Left ventricle myocardium inferior (tissue), 1 donor: ENCODE measurements around the gene ACBD6. TPM values are rescaled to one million over a fixed set of nuclear protein-coding genes. Genes with fewer than 3 reads are reported as not detected.
A peak's percentile ranks its signal among the peaks of the same experiment; 100 is the strongest.

ENCODE experiments used
- DNase-seq: peaks from one replicate; pipeline ENCODE4 v3.0.0-alpha.2; 2020
- H3K27ac ChIP-seq: fragments of 200-600 bp; replicated peaks from 2 replicates; pipeline ENCODE4 v1.8.0; 2021
- H3K27me3 ChIP-seq: fragments of 200-600 bp; 2 replicates; pipeline ENCODE4 v1.8.0; 2021; ENCODE audit warnings: low read depth
- H3K36me3 ChIP-seq: fragments of 200-600 bp; 2 replicates; pipeline ENCODE4 v1.8.0; 2021
- H3K4me1 ChIP-seq: fragments of 200-600 bp; 2 replicates; pipeline ENCODE4 v1.8.0; 2021
- H3K4me3 ChIP-seq: fragments of 200-600 bp; 2 replicates; pipeline ENCODE4 v1.8.0; 2021; ENCODE audit warnings: mild to moderate bottlenecking, moderate library complexity
- H3K9me3 ChIP-seq: fragments of 200-600 bp; replicated peaks from 2 replicates; pipeline ENCODE4 v1.8.0; 2021
- CTCF ChIP-seq: fragments of 200-600 bp; IDR thresholded peaks from 2 replicates; pipeline ENCODE4 v1.8.0; 2021; ENCODE audit warnings: antibody characterized with exemption, mild to moderate bottlenecking, borderline replicate concordance
- intact Hi-C: fragments of 100-400 bp; cut with micrococcal nuclease; formaldehyde crosslinking; loops from one replicate; pipeline ENCODE4 v1.11.0; 2022
- total RNA-seq: library from RNA; stranded (reverse); fragmentation: NEBNext Ultra II Directional; extraction: Animal tissue kit (Norgen Biotek cat#: 25700); gene quantifications from one replicate; pipeline ENCODE4 v1.2.1, GENCODE V29; 2021
- donor health status: DM: no; HTN: yes; CAD: no; lungs with severe emphysema.

ACBD6 gene
- total RNA-seq, 1 donor from 2014 or later: 18.2 TPM

GRCh38 chr1:180524915-180525714 lies 22.7 kb upstream of the ACBD6 start:
- Histone ChIP-seq H3K4me1 (peaks cover 66% of the 10 kb centered on the region), H3K36me3 (no peaks in the 10 kb centered on the region), H3K27me3 (no peaks in the 10 kb centered on the region), H3K9me3 (no peaks in the 10 kb centered on the region), H3K27ac (peak overlapping the region; percentile 41), H3K4me3 (no peak overlapping the region)
- no peak for DNase-seq
- intact Hi-C loops: no loop called here
- no peak for TF ChIP-seq CTCF

- intact Hi-C loops: no loop called here
- no peak for TF ChIP-seq CTCF
These were observed 22.0 kb upstream of the ACBD6 start for GRCh38 chr1:180524160-180524914.

GRCh38 chr1:180522213-180522515 lies 19.8 kb upstream of the ACBD6 start:
- Histone ChIP-seq H3K36me3 (no peaks in the 10 kb centered on the region), H3K4me3 (no peak overlapping the region), H3K4me1 (peaks cover 51% of the 10 kb centered on the region), H3K27ac (peak overlapping the region; percentile 14), H3K27me3 (no peaks in the 10 kb centered on the region), H3K9me3 (no peaks in the 10 kb centered on the region)
- DNase-seq: no peak
- intact Hi-C loops: no loop called here
- TF ChIP-seq CTCF: no peak

More at GRCh38 chr1:180524160-180524914, 22.0 kb upstream of the ACBD6 start:
- H3K4me1 ChIP-seq: peaks cover 70% of the 10 kb centered on the region
- no peaks in the 10 kb centered on the region for H3K36me3 ChIP-seq
- no peaks in the 10 kb centered on the region for H3K27me3 ChIP-seq
- DNase-seq: no peak
- H3K4me3 ChIP-seq: no peak overlapping the region
- no peaks in the 10 kb centered on the region for H3K9me3 ChIP-seq
- peak overlapping the region; percentile 41 for H3K27ac ChIP-seq

- Histone ChIP-seq H3K4me1 (peaks cover 46% of the 10 kb centered on the region), H3K36me3 (no peaks in the 10 kb centered on the region), H3K27me3 (no peaks in the 10 kb centered on the region), H3K4me3 (no peak overlapping the region), H3K9me3 (no peaks in the 10 kb centered on the region), H3K27ac (peak overlapping the region; percentile 14)
- DNase-seq: no peak
- no peak for TF ChIP-seq CTCF
- intact Hi-C loops: no loop called here
These were observed 19.3 kb upstream of the ACBD6 start for GRCh38 chr1:180521474-180522212.

GRCh38 chr1:180519846-180520245 lies 17.5 kb upstream of the ACBD6 start:
- Histone ChIP-seq H3K27ac (peak overlapping the region; percentile 66), H3K9me3 (no peaks in the 10 kb centered on the region), H3K36me3 (no peaks in the 10 kb centered on the region), H3K4me3 (no peak overlapping the region), H3K27me3 (no peaks in the 10 kb centered on the region), H3K4me1 (peaks cover 40% of the 10 kb centered on the region)
- DNase-seq: no peak
- intact Hi-C loops: loop anchor here (5.0 kb wide), 1 partner anchor 342 kb away; no protein-coding TSS in a partner anchor
- no peak for TF ChIP-seq CTCF
